Cerebellar cortex (tissue), 1 donor: ENCODE results near the gene YPEL2.
"Not testable (repeated sequence)": the region's sequence is repeated elsewhere in the genome, so short reads cannot be mapped to it uniquely, and the experiment has no call there.

ENCODE experiments used
- DNase-seq: peaks from one replicate; pipeline ENCODE4 v3.0.0-alpha.2; 2015; ENCODE audit warnings: low spot score

Gene YPEL2

GRCh38 chr17:59331129-59331928, at the start of gene YPEL2:
Gene YPEL2, plus strand, starts transcription at chr17:59331655. Its CDS starts 21,755 bp downstream, at chr17:59353410.
- DNase-seq, result peak; percentile 94

GRCh38 chr17:59284317-59284716, 47.1 kb upstream of the YPEL2 start:
- no peak for DNase-seq

GRCh38 chr17:59287452-59287851, 44.0 kb upstream of the YPEL2 start:
- DNase-seq, result no peak

- DNase-seq, result no peak
Observed at GRCh38 chr17:59287891-59288290, 43.6 kb upstream of the YPEL2 start.

- DNase-seq, result no peak
Observed at GRCh38 chr17:59289981-59290301, 41.5 kb upstream of the YPEL2 start.

- not testable (repeated sequence) for DNase-seq
Observed at GRCh38 chr17:59290302-59290998, 41.0 kb upstream of the YPEL2 start.

- DNase-seq, result no peak
Observed at GRCh38 chr17:59292174-59292523, 39.3 kb upstream of the YPEL2 start.

GRCh38 chr17:59296190-59296589, 35.3 kb upstream of the YPEL2 start:
- DNase-seq, result no peak

- DNase-seq, result no peak
Observed at GRCh38 chr17:59298521-59298920, 32.9 kb upstream of the YPEL2 start.

- no peak for DNase-seq
Observed at GRCh38 chr17:59299400-59300092, 31.9 kb upstream of the YPEL2 start.

- DNase-seq, result no peak
Observed at GRCh38 chr17:59300941-59301340, 30.5 kb upstream of the YPEL2 start.

- DNase-seq, result no peak
Observed at GRCh38 chr17:59304811-59305210, 26.6 kb upstream of the YPEL2 start.

GRCh38 chr17:59310263-59310920, 21.1 kb upstream of the YPEL2 start:
- DNase-seq, result no peak

GRCh38 chr17:59311051-59311468, 20.4 kb upstream of the YPEL2 start:
- peak; percentile 88 for DNase-seq

GRCh38 chr17:59311521-59311920, 19.9 kb upstream of the YPEL2 start:
- not testable (repeated sequence) for DNase-seq

GRCh38 chr17:59315866-59316265, 15.6 kb upstream of the YPEL2 start:
- no peak for DNase-seq

GRCh38 chr17:59327121-59327980, 4.1 kb upstream of the YPEL2 start:
- no peak for DNase-seq

GRCh38 chr17:59327981-59328290, 3.5 kb upstream of the YPEL2 start:
- no peak for DNase-seq

- DNase-seq, result peak; percentile 87
Observed at GRCh38 chr17:59328601-59329000, 2.9 kb upstream of the YPEL2 start.

GRCh38 chr17:59329176-59330052, 2.0 kb upstream of the YPEL2 start:
- peak; percentile 86 for DNase-seq
